OCI-LY7 (cell line): ENCODE measurements around the gene LRR1.

ENCODE experiments used
- CTCF ChIP-seq: fragments of 200-600 bp; sonication (generic); conservative IDR thresholded peaks from 2 replicates; pipeline ENCODE4 v1.5.1; 2014; ENCODE audit warnings: mild to moderate bottlenecking, antibody characterized with exemption, low read length, moderate library complexity, mixed read lengths
- EZH2phosphoT487 ChIP-seq: fragments of 200-600 bp; sonication (generic); IDR thresholded peaks from 2 replicates; pipeline ENCODE4 v1.6.1; 2018; ENCODE audit warnings: low read depth, borderline replicate concordance, mild to moderate bottlenecking, mixed run types, antibody characterized with exemption, low read length, moderate library complexity, mixed read lengths

GRCh38 chr14:49619730-49620129 is 21.0 kb downstream of the LRR1 start:
- TF ChIP-seq CTCF (no peak), EZH2phosphoT487 (no peak)
